Endothelial cell of umbilical vein (primary cell): ENCODE data around the gene UBXN6. TPM values are rescaled to one million over a fixed set of nuclear protein-coding genes. Genes with fewer than 3 reads are reported as not detected.

Experiments
- BruUV-seq: library from RNA; stranded (reverse); fragments of 400-500 nt; replicated peaks from 2 replicates; lab custom pipeline; 2021; lab: Mats Ljungman, UMichigan
- CTCF ChIA-PET: fragments of 300-600, 350-600 bp; sonication (Branson Sonifier 250); formaldehyde crosslinking; loops from one replicate; lab custom pipeline; 2021; ENCODE audit warnings: antibody characterized with exemption, inconsistent platforms; lab: Charles Lee
- POLR2A ChIA-PET: fragments of 300-600, 350-600 bp; sonication (Branson Sonifier 250); formaldehyde crosslinking; loops from one replicate; lab custom pipeline; 2021; ENCODE audit warnings: antibody characterized with exemption, inconsistent platforms; lab: Charles Lee
- DNase-seq: peaks from one replicate; pipeline ENCODE4 v3.0.0-alpha.2; 2011; ENCODE audit warnings: low read depth, low spot score
- FAIRE-seq: peaks from 2 replicates; lab custom pipeline; 2011; peaks lifted over from hg19 to GRCh38; lab: Jason Lieb, UNC
- H2AFZ ChIP-seq: 2 replicates; pipeline ENCODE4 v1.6.0; 2012; ENCODE audit warnings: low read depth, low read length, control low read depth, inconsistent platforms
- H3K27ac ChIP-seq: 2 replicates; pipeline ENCODE4 v1.5.1; 2011; ENCODE audit warnings: low read depth, mild to moderate bottlenecking, control low read depth, low read length, moderate library complexity; ENCODE audit not compliant: insufficient read depth
- H3K27me3 ChIP-seq, 2 experiments: 2 replicates each; pipeline versions ENCODE4 v1.6.0 to v1.6.1; 2011; ENCODE audit warnings: low read length in 2 of 2, mixed read lengths in 1 of 2; ENCODE audit not compliant: control insufficient read depth in 2 of 2, insufficient read depth in 2 of 2
- H3K36me3 ChIP-seq, 2 experiments: 2 replicates in 1 of 2; 3 replicates in 1 of 2; pipeline ENCODE4 v1.5.1; 2011; ENCODE audit warnings: low read length in 2 of 2, mild to moderate bottlenecking in 1 of 2, moderate library complexity in 1 of 2; ENCODE audit not compliant: control insufficient read depth in 2 of 2, insufficient read depth in 2 of 2; ENCODE audit errors: extremely low read depth in 1 of 2
- H3K4me1 ChIP-seq: 3 replicates; pipeline ENCODE4 v1.5.1; 2011; ENCODE audit warnings: mild to moderate bottlenecking, low read length; ENCODE audit not compliant: control insufficient read depth, insufficient read depth; ENCODE audit errors: extremely low read depth
- H3K4me2 ChIP-seq: 2 replicates; pipeline ENCODE4 v1.6.1; 2011; ENCODE audit warnings: low read length, control low read depth, mixed read lengths; ENCODE audit not compliant: insufficient read depth
- H3K4me3 ChIP-seq, 3 experiments: fragments of 200-600 bp in 1 of 3; sonication (generic), shearing (Covaris generic) in 1 of 3; replicated peaks in 1 of 3; 2 replicates each; pipeline ENCODE4 v1.5.1; 2011 to 2016; ENCODE audit warnings: control low read depth in 3 of 3, low read length in 3 of 3, mild to moderate bottlenecking in 2 of 3, inconsistent platforms in 1 of 3, low read depth in 1 of 3, moderate library complexity in 1 of 3; ENCODE audit not compliant: insufficient read depth in 1 of 3
- H3K79me2 ChIP-seq: 2 replicates; pipeline ENCODE4 v1.6.0; 2012; ENCODE audit warnings: low read length, inconsistent platforms; ENCODE audit not compliant: control insufficient read depth, insufficient read depth
- H3K9ac ChIP-seq: replicated peaks from 2 replicates; pipeline ENCODE3; 2011; ENCODE audit warnings: low read length, control low read depth; ENCODE audit not compliant: insufficient read depth; ENCODE audit errors: extremely low read depth
- H3K9me1 ChIP-seq: replicated peaks from 3 replicates; pipeline ENCODE4 v1.6.0; 2011; ENCODE audit warnings: mild to moderate bottlenecking, low read length; ENCODE audit not compliant: control insufficient read depth, insufficient read depth; ENCODE audit errors: extremely low read depth
- H3K9me3 ChIP-seq: replicated peaks from 2 replicates; pipeline ENCODE4 v1.5.1; 2012; ENCODE audit warnings: low read length, inconsistent platforms; ENCODE audit not compliant: control insufficient read depth, insufficient read depth
- H4K20me1 ChIP-seq: replicated peaks from 2 replicates; pipeline ENCODE3; 2011; ENCODE audit warnings: mild to moderate bottlenecking, low read length; ENCODE audit not compliant: control insufficient read depth, insufficient read depth; ENCODE audit errors: extremely low read depth
- EZH2 ChIP-seq: IDR thresholded peaks from 2 replicates; pipeline ENCODE4 v1.6.1; 2012; ENCODE audit warnings: borderline replicate concordance, low read depth, mild to moderate bottlenecking, moderate library complexity, low read length, inconsistent platforms; ENCODE audit not compliant: severe bottlenecking
- GATA2 ChIP-seq: IDR thresholded peaks from 2 replicates; pipeline ENCODE4 v1.7.0; 2011; ENCODE audit warnings: low read depth, mild to moderate bottlenecking, moderate library complexity, mixed read lengths, low read length; ENCODE audit not compliant: insufficient read length, insufficient read depth
- JUN ChIP-seq: IDR thresholded peaks from 2 replicates; pipeline ENCODE4 v1.6.1; 2011; ENCODE audit warnings: borderline replicate concordance, low read depth; ENCODE audit not compliant: insufficient read length, insufficient read depth
- MYC ChIP-seq: IDR thresholded peaks from one replicate; pipeline ENCODE4 v1.6.1; 2011; ENCODE audit warnings: mild to moderate bottlenecking, low read depth, low read length
- POLR2A ChIP-seq: IDR thresholded peaks from 2 replicates; pipeline ENCODE4 v1.6.1; 2012; ENCODE audit warnings: low read depth, mild to moderate bottlenecking, control low read depth, low read length
- POLR2AphosphoS5 ChIP-seq: IDR thresholded peaks from 2 replicates; pipeline ENCODE4 v1.6.1; 2012; ENCODE audit warnings: low read depth, mild to moderate bottlenecking, control low read depth, low read length, moderate library complexity; ENCODE audit not compliant: insufficient read depth
- dilution Hi-C: fragments of 300-500 bp; cut with MboI; formaldehyde crosslinking; loops from one replicate; pipeline ENCODE4 v1.15.0; 2019; ENCODE audit warnings: low sequenced_read_pairs; ENCODE audit not compliant: extremely low pct_ligation_motif_present
- intact Hi-C: fragments of 100-400 bp; cut with micrococcal nuclease; formaldehyde crosslinking; loops from one replicate; pipeline ENCODE4 v1.10.0; 2022
- polyA plus RNA-seq, 4 experiments: library from polyadenylated mRNA; depleted of rRNA in 3 of 4; stranded (reverse) in 3 of 4; unstranded in 1 of 4; fragments of >200 nt; gene quantifications; 2 replicates each; pipeline versions ENCODE4 v1.2.1 to v1.2.3, GENCODE V29; 2011 to 2012; ENCODE audit warnings: missing spikeins in 1 of 4
- total RNA-seq: library from RNA; stranded (reverse); gene quantifications from 2 replicates; pipeline ENCODE4 v1.2.3, GENCODE V29; 2021
- TF ChIP-seq, protein P1 (sequence below): IDR thresholded peaks from 2 replicates; pipeline ENCODE4 v1.6.1; 2011; ENCODE audit not compliant: insufficient read depth, insufficient read length
- TF ChIP-seq, protein P2 (sequence below), 2 donors: IDR thresholded peaks; 1 replicate in 1 of 2; 2 replicates in 1 of 2; pipeline ENCODE4 v1.5.1; 2011; ENCODE audit warnings: low read length in 2 of 2, mild to moderate bottlenecking in 2 of 2, moderate library complexity in 2 of 2, control low read depth in 1 of 2, inconsistent platforms in 1 of 2, low read depth in 1 of 2; ENCODE audit not compliant: insufficient read depth in 1 of 2; ENCODE audit errors: extremely low read depth in 1 of 2

UBXN6 gene
- total and polyA plus RNA-seq, 2 donors (not counting 3 experiments of a cell fraction or from before 2014, with no cell fraction given) = 78.5 to 93.7 TPM

DNA sequence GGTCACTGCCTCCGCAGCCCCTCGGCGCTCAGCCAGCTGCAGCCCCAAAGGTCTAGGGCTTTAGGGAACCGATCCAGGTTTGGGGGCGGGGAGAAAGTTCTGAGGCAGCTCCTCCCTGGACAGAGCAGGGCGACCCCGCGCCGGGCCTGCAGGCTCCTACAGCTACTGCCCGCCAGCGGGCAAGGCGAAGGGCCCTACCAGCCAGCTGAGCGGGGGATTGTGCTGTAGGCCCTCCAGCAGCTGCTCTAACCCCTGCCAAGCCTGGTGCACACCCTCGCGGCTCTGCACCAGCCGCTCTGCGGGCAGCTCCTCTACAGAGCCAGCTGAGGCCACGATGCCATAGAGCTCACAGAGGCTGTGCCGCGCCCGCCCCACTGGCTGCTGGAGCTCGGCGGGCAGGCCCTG is 46.7 kb upstream of the UBXN6 start:
- Histone ChIP-seq H3K36me3 (peaks cover 5 to 24% of the 10 kb centered on the region in 2 experiments), H3K4me1 (peaks cover 10% of the 10 kb centered on the region), H3K79me2 (no peaks in the 10 kb centered on the region), H3K27ac (no peak overlapping the region), H2AFZ (no peak overlapping the region), H3K4me2 (no peak overlapping the region), H3K4me3 (no peak overlapping the region), H3K9ac (no peak overlapping the region), H3K9me3 (no peaks in the 10 kb centered on the region), H3K27me3 (no peaks in the 10 kb centered on the region), H4K20me1 (no peaks in the 10 kb centered on the region), H3K9me1 (no peaks in the 10 kb centered on the region)
- no TSS peak for BruUV-seq
- DNase-seq (no peak), FAIRE-seq (no peak)
- CTCF ChIA-PET = interaction anchor here (1.7 to 1.9 kb wide), 2 partner anchors 19 to 21 kb away, joined by 7 to 11 read pairs; no protein-coding TSS in a partner anchor
- POLR2A ChIA-PET = no interaction called here
- dilution Hi-C loops = no loop called here
- TF ChIP-seq POLR2A (no peak), EZH2 (no peak), POLR2AphosphoS5 (no peak), GATA2 (no peak), MYC (no peak), JUN (no peak)
- TF ChIP-seq, protein P1, sequence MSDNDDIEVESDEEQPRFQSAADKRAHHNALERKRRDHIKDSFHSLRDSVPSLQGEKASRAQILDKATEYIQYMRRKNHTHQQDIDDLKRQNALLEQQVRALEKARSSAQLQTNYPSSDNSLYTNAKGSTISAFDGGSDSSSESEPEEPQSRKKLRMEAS = no peak
- TF ChIP-seq, protein P2, sequence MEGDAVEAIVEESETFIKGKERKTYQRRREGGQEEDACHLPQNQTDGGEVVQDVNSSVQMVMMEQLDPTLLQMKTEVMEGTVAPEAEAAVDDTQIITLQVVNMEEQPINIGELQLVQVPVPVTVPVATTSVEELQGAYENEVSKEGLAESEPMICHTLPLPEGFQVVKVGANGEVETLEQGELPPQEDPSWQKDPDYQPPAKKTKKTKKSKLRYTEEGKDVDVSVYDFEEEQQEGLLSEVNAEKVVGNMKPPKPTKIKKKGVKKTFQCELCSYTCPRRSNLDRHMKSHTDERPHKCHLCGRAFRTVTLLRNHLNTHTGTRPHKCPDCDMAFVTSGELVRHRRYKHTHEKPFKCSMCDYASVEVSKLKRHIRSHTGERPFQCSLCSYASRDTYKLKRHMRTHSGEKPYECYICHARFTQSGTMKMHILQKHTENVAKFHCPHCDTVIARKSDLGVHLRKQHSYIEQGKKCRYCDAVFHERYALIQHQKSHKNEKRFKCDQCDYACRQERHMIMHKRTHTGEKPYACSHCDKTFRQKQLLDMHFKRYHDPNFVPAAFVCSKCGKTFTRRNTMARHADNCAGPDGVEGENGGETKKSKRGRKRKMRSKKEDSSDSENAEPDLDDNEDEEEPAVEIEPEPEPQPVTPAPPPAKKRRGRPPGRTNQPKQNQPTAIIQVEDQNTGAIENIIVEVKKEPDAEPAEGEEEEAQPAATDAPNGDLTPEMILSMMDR (IDR thresholded peaks at IDR 0.05; ENCODE audit: extremely low read depth in 1 of 2, insufficient read depth in 1 of 2, low read depth in 1 of 2, low read length in 2 of 2) = no peak
- intact Hi-C loops = no loop called here
